GM18511 (cell line): Measurements from ENCODE around the gene KCNQ1.

Source experiments
- ATAC-seq: cut with Tn5 transposase; IDR thresholded peaks from one replicate; pipeline ENCODE4 v1.9.1; 2021; ENCODE audit warnings: mild to moderate bottlenecking, moderate library complexity; ENCODE audit not compliant: unreplicated experiment

Gene KCNQ1

DNA sequence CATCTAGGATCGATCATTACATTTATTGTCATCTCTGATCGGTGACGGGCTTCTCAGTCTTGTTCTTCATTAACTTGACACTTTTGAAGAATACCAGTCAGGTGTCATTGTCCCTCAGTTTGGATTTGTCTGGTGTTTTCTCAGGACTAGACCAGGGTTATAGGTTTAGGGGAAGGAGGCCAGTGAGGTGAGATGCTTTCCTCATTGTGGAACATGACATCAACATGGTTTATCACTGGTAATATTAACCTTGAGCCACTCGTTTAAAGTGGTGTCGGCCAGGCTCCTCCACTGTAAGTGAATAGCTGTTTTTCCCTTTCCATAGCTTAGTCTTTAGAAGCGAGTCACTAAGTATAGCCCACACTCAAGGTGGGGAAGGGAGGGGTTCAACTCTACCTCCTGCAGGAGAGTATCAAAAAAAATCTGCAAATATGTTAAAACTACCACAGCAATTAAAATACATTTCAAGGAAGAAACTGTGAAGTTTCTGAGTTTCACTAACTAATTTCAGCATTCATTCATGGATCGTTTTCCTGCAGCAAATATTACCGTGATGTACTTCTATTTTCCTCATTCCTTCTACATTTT, 213.0 kb downstream of the KCNQ1 start:
- no peak for ATAC-seq

DNA sequence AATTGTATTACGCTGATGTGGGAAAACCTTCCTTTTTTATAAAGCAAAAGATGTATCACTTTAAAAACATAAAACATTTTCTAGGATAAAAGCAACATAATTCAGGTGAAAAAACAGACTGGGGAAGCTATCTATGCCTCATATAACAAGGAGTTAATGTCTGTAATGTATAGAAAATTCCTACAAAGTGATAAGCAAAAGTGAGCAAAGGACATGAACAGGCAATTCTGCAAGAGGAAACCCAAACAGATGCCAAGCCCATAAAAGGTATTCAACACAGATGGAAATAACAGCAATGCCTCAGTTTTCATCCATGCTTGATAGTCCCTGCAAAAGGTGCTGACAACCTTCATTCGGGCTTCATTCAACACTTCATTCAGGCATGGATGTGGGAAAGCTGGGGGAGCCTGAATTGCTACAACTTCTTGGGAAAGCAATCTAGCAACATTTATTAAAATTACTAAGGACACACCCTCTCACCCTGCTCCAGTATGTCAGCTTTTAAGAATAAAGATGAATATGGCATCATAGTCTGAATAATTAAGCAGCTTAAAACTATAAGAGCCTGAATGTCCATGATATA, 215.6 kb downstream of the KCNQ1 start:
- no peak for ATAC-seq

DNA sequence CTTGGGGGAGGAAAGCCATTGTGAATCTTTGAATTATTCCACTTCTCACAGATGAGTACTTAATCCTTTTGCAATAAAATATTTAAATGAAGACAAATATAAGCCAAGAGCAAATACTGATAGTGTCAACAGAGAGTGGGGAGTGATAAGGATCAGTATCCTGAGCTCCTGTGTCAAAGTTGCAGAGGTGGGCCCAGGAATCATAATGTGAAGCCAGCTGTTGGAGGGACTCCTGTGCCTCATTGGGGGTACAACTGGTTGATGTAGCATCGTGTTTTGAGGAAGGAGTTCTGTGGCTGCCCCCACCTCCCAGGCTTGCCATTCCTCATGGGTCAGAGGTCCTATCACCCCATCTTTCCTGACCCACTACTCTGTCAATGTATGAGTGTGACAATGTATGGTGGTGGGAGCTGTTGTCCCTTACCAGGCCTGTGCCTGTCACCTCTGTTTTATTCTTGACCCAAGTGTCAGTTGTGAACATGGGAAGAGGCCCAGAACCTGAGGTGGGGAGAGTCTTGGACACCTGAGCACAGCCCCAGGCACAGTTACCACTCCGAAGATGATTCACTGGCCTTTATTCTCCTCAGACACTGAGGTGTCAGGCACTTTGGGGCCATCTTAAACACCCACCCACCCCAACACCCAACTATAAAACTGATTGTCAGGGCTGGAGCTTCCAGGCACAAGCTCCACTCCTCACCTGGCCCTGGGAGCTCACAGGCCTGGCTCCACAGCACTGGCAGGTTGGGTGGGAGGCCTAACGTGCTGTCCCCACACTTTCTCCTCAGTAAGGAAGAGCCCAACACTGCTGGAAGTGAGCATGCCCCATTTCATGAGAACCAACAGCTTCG, 216.6 kb downstream of the KCNQ1 start:
- no peak for ATAC-seq

DNA sequence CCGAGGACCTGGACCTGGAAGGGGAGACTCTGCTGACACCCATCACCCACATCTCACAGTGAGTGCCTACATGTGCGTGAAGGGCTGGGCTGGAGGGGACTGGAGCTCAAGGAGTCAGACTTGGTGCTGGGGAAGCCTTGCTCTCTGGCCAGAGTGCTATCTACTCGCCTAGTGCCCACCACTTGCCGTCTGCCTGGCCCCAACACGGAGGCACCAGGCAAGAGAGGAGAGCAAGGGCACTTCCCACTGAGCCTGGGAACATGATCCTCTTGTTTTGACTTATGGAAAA, 217.2 kb downstream of the KCNQ1 start:
- no peak for ATAC-seq

DNA sequence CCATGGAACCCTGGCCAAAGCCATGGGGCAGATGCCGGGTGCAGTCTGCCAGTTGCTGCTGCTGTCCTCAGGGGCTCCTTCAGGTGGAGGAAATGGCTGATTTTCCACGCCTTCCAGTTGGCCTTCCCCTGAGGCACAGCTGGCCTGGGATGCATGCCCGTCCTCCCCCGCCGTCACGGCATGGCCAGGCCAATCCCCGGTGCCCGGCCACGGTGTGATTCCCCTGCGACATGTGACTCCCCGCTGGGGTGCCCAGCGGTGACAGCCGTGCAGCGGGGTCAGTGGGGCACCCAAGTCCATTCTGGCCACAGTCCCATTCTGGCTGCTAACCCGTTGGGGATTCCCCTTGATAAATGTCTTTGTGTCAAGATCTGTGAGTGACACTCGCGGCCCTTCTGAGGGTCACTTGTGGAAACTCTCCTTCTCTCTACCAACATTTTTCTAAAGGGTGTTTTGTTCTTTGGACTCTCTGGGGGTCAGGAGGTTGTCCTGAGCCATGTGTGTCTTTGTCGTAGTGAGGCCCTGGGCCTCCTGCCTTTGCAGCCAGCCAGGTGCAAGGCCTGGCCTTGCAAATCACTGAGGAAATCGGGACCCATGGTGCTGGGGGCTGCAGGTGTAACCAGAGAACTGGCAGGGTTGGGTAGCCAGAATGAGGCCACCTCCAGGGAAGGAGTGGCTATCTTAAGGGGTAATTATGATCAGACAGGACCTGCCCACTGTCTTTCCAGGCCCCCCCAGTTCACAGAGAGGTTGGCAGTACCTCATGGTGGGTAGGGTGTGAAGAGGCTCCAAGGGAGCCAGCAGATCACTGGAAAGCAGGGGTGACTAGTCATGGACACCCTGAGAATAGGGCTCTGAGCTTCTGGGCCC, 217.9 kb downstream of the KCNQ1 start:
- no peak for ATAC-seq

DNA sequence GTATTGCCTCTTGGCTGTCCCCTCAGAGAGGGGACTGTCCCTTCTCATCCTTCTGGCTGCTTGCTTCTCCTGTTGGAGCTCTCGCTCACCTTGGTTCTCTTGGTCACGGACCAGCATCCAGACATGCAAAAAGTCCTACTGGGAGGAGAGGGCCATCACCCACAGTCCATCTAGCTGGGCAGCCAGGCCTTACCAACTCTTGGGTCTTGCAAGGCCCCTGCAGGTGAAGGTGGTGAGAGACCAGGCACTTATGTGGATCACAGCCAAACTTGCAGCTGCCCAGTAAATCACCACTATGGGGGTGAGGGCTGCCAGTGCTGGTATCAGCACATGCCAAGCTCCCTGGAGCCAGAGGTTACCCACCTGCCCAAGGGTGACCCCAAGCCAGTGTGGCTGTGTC, 218.7 kb downstream of the KCNQ1 start:
- no peak for ATAC-seq

DNA sequence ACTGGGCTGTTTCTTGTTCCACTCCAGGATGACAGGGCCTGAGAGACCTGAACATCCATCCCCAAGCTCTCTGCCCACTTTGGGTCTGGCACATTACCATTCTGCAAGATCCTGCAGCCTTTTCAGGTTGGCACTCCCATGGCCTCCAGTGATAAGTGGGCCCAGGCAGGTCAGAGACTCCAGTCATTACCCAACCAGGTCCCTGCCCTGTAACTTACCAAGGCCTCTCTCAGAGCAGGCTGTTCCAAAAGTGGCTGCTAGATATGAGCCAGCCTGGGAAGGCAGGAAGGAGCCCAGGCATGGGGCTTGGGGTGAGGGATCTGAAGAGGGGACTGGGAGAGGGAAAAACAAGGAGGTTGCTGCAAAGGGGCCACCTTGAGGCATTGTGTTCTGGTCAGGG, 219.1 kb downstream of the KCNQ1 start:
- ATAC-seq = no peak

DNA sequence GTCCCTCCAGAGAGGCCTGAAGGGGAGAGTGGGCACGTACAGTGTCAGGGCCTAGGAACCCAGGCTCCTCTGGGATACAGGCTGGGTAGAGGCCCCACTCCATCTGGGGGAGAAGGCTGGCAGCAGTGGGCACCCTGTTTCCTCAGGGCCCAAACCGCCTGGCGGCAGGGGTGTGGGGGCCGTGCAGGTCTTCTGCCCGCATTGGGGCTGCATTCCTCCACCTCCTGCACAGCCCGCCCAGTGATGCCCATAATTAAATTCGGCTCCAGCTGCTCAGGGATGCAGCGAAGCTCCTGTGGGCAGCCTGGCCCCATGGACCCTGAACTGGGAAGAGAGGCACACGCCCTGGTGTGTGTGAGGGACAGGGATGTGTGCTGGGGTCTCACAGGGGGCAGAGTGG, 219.6 kb downstream of the KCNQ1 start:
- no peak for ATAC-seq

DNA sequence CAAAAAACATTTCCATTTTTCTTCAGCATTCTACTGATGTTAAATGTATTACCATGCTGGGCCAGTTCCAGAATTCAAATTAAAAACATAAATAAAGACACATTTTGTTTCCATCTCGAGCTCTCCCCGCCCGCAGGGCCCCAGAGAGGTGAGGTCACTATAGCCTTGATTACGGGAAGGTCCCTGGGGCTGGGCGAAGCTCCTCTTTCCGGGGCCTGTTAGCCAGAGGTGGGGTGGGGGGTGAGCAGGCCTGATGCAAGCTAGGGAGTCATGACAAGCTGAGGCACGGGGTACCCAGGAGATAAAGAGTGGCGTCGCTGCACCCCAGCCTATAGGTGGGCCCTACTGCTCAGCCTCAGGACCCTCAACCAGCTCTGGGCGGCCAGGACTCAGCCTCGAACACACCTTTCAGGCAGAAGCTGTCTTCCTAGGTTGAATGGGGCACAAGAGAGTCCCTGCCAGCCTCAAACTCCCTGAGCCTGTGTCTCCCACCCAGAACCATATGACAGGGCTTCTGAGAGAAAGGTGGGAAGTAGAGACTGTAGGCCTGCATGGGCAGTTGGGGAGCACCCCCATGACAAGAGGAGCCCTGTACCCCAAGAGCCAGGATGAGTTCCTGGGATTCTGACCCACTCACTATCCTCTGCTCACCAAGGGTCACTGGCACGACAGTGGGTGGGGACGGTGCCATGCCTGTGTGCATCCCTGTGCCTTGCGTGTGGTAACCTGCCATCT, 220.2 kb downstream of the KCNQ1 start:
- ATAC-seq = no peak

DNA sequence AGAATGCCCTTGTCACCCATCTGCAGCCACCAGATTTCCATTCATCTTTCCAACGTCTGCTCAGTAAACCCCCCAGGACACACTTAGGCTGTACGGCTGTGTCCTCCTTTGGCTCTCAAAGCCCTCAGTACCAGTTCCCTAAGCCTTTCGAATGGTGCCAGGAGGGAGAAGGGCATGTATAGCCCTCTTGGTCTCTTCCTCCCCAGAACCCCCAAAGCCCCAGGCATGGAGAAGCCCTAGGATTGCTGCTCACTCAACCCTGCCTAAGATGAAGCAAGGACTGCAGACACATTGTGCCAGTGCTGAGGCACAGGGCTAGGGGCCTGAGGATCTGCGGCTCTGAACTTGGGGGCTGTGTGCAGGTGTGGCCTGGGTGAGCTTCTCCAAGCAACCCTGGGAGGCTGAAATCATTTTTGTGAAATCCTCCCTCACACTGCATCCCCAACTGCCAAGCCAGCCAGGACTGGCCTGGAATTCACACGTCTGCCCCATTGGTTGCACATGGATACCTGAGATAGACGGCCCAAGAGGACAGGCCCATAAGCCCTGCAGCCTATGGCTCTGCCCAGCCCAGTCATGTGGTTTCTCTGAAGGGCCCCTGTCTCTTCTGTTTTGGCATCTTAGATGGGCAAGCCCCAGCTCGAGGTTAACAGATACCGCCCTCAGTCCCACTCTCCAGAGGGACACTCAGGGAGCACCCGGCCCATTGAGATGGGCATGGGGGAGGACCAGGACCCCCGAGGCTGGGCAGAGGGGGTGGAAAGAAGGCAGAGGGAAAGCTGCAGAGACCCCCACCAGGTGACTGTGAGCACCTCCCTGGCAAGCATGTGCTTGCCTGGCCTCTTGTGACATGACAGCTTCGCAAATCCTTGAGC, 221.0 kb downstream of the KCNQ1 start:
- ATAC-seq = no peak

DNA sequence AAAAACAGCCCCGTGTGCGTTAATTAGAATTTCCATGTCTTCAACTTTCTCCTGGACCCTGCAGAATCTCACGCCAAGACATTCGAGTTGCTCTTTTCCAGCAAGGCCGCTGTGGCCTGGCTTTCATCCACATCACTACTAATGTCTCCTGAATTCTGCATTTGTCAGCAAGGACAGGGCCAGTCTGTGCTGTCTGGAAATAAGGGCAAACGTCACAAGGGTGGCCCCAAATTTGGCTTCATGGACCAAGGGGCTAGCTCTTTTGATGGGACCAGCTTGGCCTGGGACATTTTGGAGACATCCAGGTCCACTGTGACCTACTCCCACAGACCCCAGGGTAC, 221.6 kb downstream of the KCNQ1 start:
- ATAC-seq = no peak

DNA sequence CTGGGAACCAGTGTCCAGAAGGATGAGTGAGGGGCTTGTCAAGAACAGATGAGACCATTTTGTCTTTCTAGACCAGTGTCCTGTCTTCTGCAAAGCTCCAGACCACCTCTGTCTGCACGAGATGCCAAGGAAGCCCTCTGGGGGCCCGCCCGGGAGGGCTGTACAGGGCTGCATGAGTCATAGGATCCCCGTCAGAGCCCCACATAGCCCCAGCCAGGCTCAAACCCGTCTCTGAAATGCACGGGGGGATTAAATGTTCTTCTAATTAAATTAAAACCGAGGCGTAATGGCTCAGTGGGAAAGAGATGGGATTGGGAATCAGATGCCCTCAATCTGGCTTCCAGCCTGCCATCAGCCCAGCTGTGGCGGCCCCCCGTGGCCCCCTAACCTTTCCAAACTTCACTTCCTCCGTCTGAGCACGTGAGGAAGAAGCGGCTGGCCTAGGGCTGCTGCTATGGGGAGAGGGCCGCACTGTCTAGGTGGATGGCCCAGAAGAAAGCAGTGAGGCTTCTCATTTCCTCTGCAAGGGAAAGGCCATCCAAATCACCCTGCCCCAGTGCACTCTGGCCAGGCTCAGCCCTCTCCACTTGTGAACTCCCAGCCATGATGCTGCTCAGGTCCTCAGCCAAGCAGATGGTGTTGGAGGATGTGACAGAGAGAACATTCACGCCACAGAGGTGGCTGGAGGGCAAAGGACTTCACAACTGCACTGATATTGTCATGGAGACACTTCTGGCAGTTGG, 222.2 kb downstream of the KCNQ1 start:
- ATAC-seq = no peak

DNA sequence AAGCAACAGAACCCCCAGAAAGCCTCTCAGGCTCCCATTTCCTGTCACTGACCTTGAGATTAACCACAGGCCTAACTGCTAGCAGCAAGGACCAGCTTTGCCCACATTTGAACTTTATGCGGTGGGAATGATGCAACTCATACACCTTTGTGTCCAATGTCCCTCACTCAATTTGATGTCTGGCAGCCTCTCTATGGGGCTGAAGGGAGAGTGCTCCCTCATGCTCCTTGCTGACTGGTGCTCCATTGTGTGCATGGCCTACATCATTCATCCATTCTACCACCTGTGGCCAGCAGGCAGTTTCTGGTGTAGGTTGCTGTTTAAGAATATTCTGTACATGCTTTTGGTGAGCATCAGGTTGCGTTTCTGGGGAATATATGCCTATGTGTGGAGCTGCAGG, 223.1 kb downstream of the KCNQ1 start:
- no peak for ATAC-seq

DNA sequence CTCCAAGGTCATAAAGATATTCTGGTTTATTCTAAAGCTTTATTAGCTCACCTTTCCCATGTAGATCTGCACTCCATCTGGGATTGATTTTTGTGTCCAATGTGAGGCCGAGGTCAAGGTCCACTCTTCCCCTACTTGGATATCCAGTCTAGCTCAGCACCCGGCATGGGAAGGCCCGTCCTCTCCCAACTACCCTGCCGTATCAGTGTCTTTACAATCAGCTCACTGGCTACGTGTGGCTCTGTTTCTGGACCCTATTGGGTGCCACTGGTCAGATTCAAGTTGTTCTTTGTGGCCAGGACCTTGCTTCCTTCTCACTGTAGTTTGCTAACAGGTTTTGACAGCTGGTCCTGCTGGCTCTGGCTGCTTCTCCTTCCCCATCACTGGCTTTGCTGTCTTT, 224.1 kb downstream of the KCNQ1 start:
- ATAC-seq = no peak

DNA sequence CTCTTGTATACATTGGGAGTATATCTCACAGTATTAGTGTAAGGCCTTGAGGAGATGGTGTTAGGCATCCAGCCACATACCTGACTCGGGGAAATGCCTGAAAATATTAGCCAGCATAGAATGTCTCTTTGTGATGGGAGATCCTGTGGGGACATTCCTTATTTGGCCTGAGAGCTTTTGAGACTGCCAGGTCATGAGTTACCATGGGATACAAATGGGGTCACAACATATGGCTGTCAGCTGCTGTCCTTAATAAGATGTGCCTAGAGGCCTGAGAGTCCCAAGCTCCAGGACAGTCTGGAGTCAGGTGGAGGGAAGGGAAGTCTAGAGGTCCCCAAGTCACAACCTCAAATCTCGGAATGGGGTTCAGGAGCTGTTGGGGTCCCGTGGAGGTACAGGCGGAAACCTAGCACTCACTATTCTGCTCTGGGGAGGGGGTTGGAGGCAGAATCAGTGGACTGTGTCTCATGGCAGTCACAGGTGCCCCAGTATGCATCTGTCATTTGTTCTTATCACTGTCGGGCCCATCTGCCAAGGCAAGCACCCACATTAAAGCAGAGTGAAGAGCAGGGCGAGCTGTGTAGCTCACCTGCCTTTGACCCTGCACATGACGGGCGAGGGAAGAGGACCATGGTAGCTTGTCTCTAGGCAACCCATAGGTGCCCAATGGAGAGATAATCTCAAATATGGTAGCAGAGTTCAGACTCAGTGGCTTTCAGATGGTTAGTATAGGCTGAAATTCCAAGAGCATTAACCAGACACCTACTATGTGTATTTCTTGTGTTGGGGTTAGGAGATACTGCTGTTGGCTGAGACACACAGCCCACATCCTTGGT, 225.0 kb downstream of the KCNQ1 start:
- no peak for ATAC-seq

DNA sequence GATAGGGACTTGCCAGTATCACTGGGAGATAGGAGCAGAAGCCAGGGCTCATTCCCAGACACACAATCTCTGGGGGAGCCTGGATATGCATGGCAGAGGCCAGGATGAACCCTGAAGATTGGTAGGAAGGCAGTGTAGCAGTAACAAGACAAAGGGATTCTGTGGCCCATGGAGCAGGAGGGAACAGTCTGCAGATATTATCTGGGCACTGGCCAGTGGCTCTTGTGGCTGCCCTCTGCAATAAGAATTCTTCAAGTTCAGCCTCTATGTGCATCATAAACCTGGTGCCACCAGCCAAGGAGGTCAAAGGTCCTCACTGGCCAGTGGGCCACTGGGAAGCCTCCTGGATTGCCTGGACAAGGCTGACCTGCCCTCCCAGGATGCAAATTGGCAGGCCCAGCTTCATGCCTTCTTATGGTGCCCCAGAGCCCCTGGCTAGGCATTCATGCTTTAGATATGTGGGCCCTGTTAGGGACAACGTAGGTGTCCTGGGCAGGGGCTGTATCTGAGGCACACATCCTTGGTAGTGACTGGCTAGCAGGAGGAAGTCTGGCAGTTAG, 225.8 kb downstream of the KCNQ1 start:
- ATAC-seq = no peak

DNA sequence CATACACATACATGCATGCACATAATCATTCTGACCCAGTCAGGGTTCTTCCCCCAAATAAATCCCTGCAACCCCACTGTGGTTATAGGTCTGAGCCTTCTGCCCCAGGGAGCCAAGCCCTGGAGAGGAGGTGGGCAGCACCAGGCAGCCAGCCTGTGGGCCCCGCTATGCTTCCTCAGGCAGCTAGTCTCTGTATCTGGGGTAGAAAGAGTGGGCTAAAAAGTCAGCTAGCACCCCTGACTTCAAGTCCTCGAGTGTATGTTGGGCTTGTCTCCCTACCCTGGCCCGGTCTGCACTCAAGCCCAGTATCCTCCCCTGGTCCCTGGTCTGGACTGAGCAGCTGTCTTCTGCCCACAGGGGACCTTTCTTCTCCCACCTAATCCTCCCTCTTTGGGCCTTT, 226.9 kb downstream of the KCNQ1 start:
- no peak for ATAC-seq

DNA sequence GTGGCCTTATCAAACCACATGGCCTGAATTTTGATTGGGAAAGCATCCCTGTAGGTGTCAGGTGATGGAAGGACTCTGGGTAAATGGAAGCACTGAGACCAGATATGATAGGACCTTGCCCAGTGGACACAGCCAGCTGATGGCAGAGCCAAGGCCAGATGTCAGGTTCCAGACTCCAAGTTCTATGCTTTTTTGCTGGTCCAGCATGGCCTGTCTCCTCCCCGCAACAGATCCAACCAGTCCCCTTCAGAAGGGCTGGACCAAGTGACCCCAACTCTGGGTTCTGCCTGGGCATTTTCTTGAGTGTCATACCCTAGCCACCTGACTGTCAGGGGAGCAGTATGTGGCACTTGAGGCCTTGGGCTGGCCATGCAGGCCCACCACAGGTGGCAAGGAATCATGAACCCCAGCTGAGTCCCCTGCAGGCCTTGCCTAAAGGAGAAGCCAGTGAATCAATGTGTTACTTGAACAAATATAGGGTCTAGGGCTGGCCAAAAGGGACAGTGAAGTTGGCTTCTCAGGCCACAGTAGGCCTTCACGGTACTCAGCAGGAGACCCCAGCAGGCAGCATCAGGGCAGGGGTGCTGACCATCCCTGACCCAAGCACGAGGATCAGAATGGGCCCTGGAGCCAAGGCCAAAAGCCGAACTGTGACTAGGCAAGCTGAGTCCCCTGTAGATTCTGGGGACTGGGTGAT, 227.9 kb downstream of the KCNQ1 start:
- no peak for ATAC-seq
